AG04449 (cell line): Measurements from ENCODE around the gene INO80C.

Experiments
- CTCF ChIA-PET: fragments of 350-600 bp; formaldehyde crosslinking; extraction: SDS; loops from one replicate; lab custom pipeline; 2021; ENCODE audit warnings: antibody characterized with exemption; lab: Yijun Ruan, JAX
- POLR2A ChIA-PET: fragments of 400-600, 350-600 bp; formaldehyde crosslinking; extraction: SDS; loops from one replicate; lab custom pipeline; 2020; ENCODE audit warnings: antibody characterized with exemption, inconsistent platforms; lab: Yijun Ruan, JAX
- DNase-seq: peaks from one replicate; pipeline ENCODE4 v3.0.0-alpha.2; 2010; ENCODE audit warnings: low read depth, low spot score
- H3K4me3 ChIP-seq: 2 replicates; pipeline ENCODE4 v1.5.1; 2011; ENCODE audit warnings: low read depth, mild to moderate bottlenecking, control low read depth, low read length
- TF ChIP-seq, protein P1 (sequence below): IDR thresholded peaks from one replicate; pipeline ENCODE4 v1.5.1; 2011; ENCODE audit warnings: mild to moderate bottlenecking, moderate library complexity, low read length, control low read depth, inconsistent platforms; ENCODE audit not compliant: insufficient read depth; ENCODE audit errors: missing control alignments

The INO80C gene

DNA sequence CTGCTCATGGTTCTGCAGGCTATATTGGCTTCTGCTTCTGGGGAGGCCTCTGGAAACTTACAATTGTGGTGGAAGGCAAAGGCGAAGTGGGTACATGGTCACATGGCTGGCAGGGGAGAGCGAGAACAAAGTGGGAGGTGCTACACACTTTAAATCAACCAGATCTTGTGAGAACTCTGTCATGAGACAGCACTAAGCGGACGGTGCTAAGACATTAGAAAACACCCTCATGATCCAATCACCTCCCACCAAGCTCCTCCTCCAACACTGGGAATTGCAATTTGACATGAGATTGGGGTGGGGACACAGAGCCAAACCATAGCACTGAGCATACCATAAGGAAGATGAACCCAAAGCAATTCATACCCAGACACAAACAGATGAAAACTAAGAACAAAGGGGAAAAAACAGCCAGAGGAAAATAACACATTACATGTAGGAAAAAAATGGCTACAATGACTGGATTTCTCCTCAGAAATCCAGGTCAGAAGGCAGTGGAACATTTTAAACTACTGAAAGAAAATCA is 31.1 kb upstream of the INO80C start:
- TF ChIP-seq, protein P1, sequence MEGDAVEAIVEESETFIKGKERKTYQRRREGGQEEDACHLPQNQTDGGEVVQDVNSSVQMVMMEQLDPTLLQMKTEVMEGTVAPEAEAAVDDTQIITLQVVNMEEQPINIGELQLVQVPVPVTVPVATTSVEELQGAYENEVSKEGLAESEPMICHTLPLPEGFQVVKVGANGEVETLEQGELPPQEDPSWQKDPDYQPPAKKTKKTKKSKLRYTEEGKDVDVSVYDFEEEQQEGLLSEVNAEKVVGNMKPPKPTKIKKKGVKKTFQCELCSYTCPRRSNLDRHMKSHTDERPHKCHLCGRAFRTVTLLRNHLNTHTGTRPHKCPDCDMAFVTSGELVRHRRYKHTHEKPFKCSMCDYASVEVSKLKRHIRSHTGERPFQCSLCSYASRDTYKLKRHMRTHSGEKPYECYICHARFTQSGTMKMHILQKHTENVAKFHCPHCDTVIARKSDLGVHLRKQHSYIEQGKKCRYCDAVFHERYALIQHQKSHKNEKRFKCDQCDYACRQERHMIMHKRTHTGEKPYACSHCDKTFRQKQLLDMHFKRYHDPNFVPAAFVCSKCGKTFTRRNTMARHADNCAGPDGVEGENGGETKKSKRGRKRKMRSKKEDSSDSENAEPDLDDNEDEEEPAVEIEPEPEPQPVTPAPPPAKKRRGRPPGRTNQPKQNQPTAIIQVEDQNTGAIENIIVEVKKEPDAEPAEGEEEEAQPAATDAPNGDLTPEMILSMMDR = no peak
- ChIA-PET POLR2A (no interaction called here), CTCF (no interaction called here)
- DNase-seq = no peak
- H3K4me3 ChIP-seq = no peak overlapping the region

GRCh38 chr18:35526495-35527059 is 28.8 kb upstream of the INO80C start:
- POLR2A ChIA-PET = no interaction called here
- CTCF ChIA-PET = no interaction called here
- DNase-seq = no peak
- H3K4me3 ChIP-seq = no peak overlapping the region
- TF ChIP-seq, protein P1 = no peak

- CTCF ChIA-PET = no interaction called here
- TF ChIP-seq, protein P1 = no peak
- no peak for DNase-seq
- no peak overlapping the region for H3K4me3 ChIP-seq
- POLR2A ChIA-PET = no interaction called here
These were observed 28.2 kb upstream of the INO80C start for GRCh38 chr18:35525795-35526494.

DNA sequence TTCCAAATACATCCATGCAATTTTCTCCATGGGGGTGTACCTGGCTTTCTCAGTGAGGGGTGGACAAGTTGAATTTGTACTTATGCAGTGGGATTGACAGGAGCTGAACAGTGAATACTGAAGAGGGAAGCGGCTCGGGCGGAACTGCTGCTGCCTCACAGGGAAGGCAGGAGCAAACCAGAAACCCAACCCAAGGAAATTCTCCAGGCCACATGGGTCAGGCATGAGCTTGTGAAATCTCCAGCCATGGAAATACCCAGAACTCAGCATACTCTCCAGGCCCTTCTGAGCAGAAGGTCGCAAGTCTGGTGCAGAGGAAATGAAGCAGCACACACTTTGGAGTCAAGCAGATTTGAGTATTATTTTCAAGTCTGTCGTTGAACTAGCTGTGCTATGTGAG is 26.5 kb upstream of the INO80C start:
- POLR2A ChIA-PET = interaction anchor here (0.5 kb wide), 1 partner anchor 24 kb away, joined by 3 read pairs; no protein-coding TSS in a partner anchor
- DNase-seq = no peak
- TF ChIP-seq, protein P1 = no peak
- CTCF ChIA-PET = no interaction called here
- H3K4me3 ChIP-seq = no peak overlapping the region

GRCh38 chr18:35522130-35522959 is 24.6 kb upstream of the INO80C start:
- TF ChIP-seq, protein P1 = no peak
- no peak overlapping the region for H3K4me3 ChIP-seq
- CTCF ChIA-PET = interaction anchor here (1.0 kb wide), 1 partner anchor 8 kb away, joined by 3 read pairs; no protein-coding TSS in a partner anchor
- POLR2A ChIA-PET = no interaction called here
- DNase-seq = no peak

DNA sequence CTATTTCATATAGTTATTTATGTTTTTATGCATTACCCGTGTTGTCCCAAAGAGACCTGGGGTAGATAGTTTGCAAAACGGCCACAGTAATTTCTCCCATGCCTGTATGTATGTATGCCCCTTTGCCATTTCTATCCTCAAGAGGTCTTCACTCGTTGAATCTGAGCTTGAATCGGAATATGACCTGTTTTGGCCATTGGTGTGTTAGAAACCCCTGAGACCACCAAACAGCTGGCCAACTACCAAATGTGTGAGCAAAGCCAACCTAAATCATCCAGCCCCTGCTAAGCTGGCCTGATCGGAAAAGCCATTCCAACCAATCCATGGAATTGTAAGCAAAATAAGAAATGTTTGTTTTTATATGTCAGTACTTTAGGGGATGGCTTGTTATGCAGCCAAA is 23.4 kb upstream of the INO80C start:
- H3K4me3 ChIP-seq = no peak overlapping the region
- CTCF ChIA-PET = no interaction called here
- TF ChIP-seq, protein P1 = no peak
- POLR2A ChIA-PET = no interaction called here
- no peak for DNase-seq
